H9 (cell line): Measurements from ENCODE around the gene ZNF431. TPM values are rescaled to one million over a fixed set of nuclear protein-coding genes. Genes with fewer than 3 reads are reported as not detected.
"Not testable (repeated sequence)": the region's sequence is repeated elsewhere in the genome, so short reads cannot be mapped to it uniquely, and the experiment has no call there.

Experiments used
- DNase-seq: peaks from one replicate; pipeline ENCODE4 v3.0.0-alpha.2; 2017
- H2AFZ ChIP-seq: one replicate; pipeline ENCODE4 v1.6.1; 2013; ENCODE audit warnings: mild to moderate bottlenecking, low read length, control low read depth, moderate library complexity
- H2AK5ac ChIP-seq: 2 replicates; pipeline ENCODE4 v1.6.1; 2013; ENCODE audit warnings: low read length, control low read depth, mixed read lengths; ENCODE audit not compliant: insufficient read length
- H2BK120ac ChIP-seq: one replicate; pipeline ENCODE4 v1.6.1; 2013; ENCODE audit warnings: low read depth, mild to moderate bottlenecking, low read length, control low read depth, inconsistent platforms; ENCODE audit not compliant: poor library complexity, severe bottlenecking
- H2BK12ac ChIP-seq: 2 replicates; pipeline ENCODE4 v1.6.1; 2013; ENCODE audit warnings: low read length, control low read depth, mixed read lengths, low read depth; ENCODE audit not compliant: insufficient read length
- H2BK15ac ChIP-seq: 2 replicates; pipeline ENCODE4 v1.6.1; 2013; ENCODE audit warnings: low read depth, low read length, control low read depth
- H2BK20ac ChIP-seq: one replicate; pipeline ENCODE4 v1.6.1; 2013; ENCODE audit warnings: low read depth, mild to moderate bottlenecking, low read length, control low read depth, inconsistent platforms; ENCODE audit not compliant: poor library complexity, severe bottlenecking
- H2BK5ac ChIP-seq: 2 replicates; pipeline ENCODE4 v1.6.1; 2013; ENCODE audit warnings: low read length, control low read depth, mixed read lengths; ENCODE audit not compliant: insufficient read length
- H3K14ac ChIP-seq: 2 replicates; pipeline ENCODE4 v1.6.1; 2013; ENCODE audit warnings: low read length, control low read depth; ENCODE audit not compliant: insufficient read depth
- H3K18ac ChIP-seq: 2 replicates; pipeline ENCODE4 v1.6.1; 2013; ENCODE audit warnings: low read depth, mild to moderate bottlenecking, mixed read lengths, low read length, control low read depth; ENCODE audit not compliant: insufficient read length
- H3K23ac ChIP-seq: 2 replicates; pipeline ENCODE4 v1.6.1; 2013; ENCODE audit warnings: low read length, control low read depth, mixed read lengths, low read depth; ENCODE audit not compliant: insufficient read length
- H3K23me2 ChIP-seq: 2 replicates; pipeline ENCODE4 v1.6.1; 2013; ENCODE audit warnings: low read depth, mild to moderate bottlenecking, mixed read lengths, low read length, control low read depth; ENCODE audit not compliant: insufficient read length, poor library complexity, severe bottlenecking
- H3K27ac ChIP-seq: 2 replicates; pipeline ENCODE4 v1.5.1; 2013; ENCODE audit warnings: low read length, control low read depth, mixed read lengths, low read depth; ENCODE audit not compliant: insufficient read length
- H3K27me3 ChIP-seq: 2 replicates; pipeline ENCODE4 v1.6.1; 2013; ENCODE audit warnings: low read length, control low read depth, inconsistent platforms; ENCODE audit not compliant: insufficient read depth
- H3K4ac ChIP-seq: 2 replicates; pipeline ENCODE4 v1.6.1; 2013; ENCODE audit warnings: low read depth, mild to moderate bottlenecking, control low read depth, inconsistent platforms, low read length, moderate library complexity
- H3K4me1 ChIP-seq: 2 replicates; pipeline ENCODE4 v1.6.1; 2013; ENCODE audit warnings: low read length, control low read depth, inconsistent platforms; ENCODE audit not compliant: insufficient read depth
- H3K4me2 ChIP-seq: 2 replicates; pipeline ENCODE4 v1.6.1; 2013; ENCODE audit warnings: low read length, control low read depth, mixed read lengths; ENCODE audit not compliant: insufficient read length, insufficient read depth
- H3K56ac ChIP-seq: 2 replicates; pipeline ENCODE4 v1.6.1; 2013; ENCODE audit warnings: low read depth, mild to moderate bottlenecking, mixed read lengths, low read length, control low read depth; ENCODE audit not compliant: insufficient read length
- H3K79me1 ChIP-seq: 2 replicates; pipeline ENCODE4 v1.6.1; 2013; ENCODE audit warnings: low read depth, mild to moderate bottlenecking, moderate library complexity, low read length, control low read depth, inconsistent platforms; ENCODE audit not compliant: insufficient read depth, poor library complexity, severe bottlenecking
- H3K79me2 ChIP-seq: 2 replicates; pipeline ENCODE4 v1.6.1; 2013; ENCODE audit warnings: low read length, control low read depth, inconsistent platforms; ENCODE audit not compliant: insufficient read depth
- H3K9ac ChIP-seq: 2 replicates; pipeline ENCODE4 v1.6.1; 2013; ENCODE audit warnings: low read length, control low read depth, mixed read lengths; ENCODE audit not compliant: insufficient read length; ENCODE audit errors: extremely low read depth
- H3K9me3 ChIP-seq: one replicate; pipeline ENCODE4 v1.6.1; 2013; ENCODE audit warnings: low read depth, low read length, inconsistent platforms; ENCODE audit not compliant: control insufficient read depth
- H3T11ph ChIP-seq: one replicate; pipeline ENCODE4 v1.6.1; 2013; ENCODE audit warnings: mild to moderate bottlenecking, low read length, control low read depth, inconsistent platforms
- H4K20me1 ChIP-seq: one replicate; pipeline ENCODE4 v1.6.1; 2013; ENCODE audit not compliant: control insufficient read depth, insufficient read length, insufficient read depth
- H4K5ac ChIP-seq: 2 replicates; pipeline ENCODE4 v1.6.1; 2013; ENCODE audit warnings: low read depth, mild to moderate bottlenecking, mixed read lengths, low read length, control low read depth; ENCODE audit not compliant: insufficient read length
- H4K8ac ChIP-seq: replicated peaks from 2 replicates; pipeline ENCODE4 v1.6.1; 2013; ENCODE audit warnings: low read length, control low read depth, mixed read lengths, low read depth; ENCODE audit not compliant: insufficient read length
- H4K91ac ChIP-seq: 2 replicates; pipeline ENCODE4 v1.6.1; 2013; ENCODE audit warnings: low read depth, mild to moderate bottlenecking, moderate library complexity, mixed read lengths, low read length, control low read depth; ENCODE audit not compliant: insufficient read length
- H3K27ac Mint-ChIP-seq, 3 experiments: 2 replicates in 2 of 3; 3 replicates in 1 of 3; pipeline ENCODE4 v1.8.0; 2020 to 2021; ENCODE audit warnings: mixed read lengths in 3 of 3, mild to moderate bottlenecking in 1 of 3, moderate library complexity in 1 of 3
- H3K27me3 Mint-ChIP-seq: 2 replicates; pipeline ENCODE4 v1.8.0; 2021; ENCODE audit warnings: low read depth, mild to moderate bottlenecking, moderate library complexity, mixed read lengths
- H3K36me3 Mint-ChIP-seq, 3 experiments: 2 replicates in 2 of 3; 3 replicates in 1 of 3; pipeline ENCODE4 v1.8.0; 2020 to 2021; ENCODE audit warnings: low read depth in 3 of 3, mixed read lengths in 3 of 3; ENCODE audit not compliant: insufficient read depth in 1 of 3
- H3K4me1 Mint-ChIP-seq, 2 experiments: 2 replicates each; pipeline ENCODE4 v1.8.0; 2020; ENCODE audit warnings: mixed read lengths in 2 of 2
- H3K4me3 Mint-ChIP-seq, 2 experiments: 2 replicates in 1 of 2; 3 replicates in 1 of 2; pipeline ENCODE4 v1.8.0; 2020 to 2021; ENCODE audit warnings: mild to moderate bottlenecking in 2 of 2, mixed read lengths in 2 of 2, moderate library complexity in 1 of 2
- H3K9me3 Mint-ChIP-seq, 2 experiments: 2 replicates in 1 of 2; 3 replicates in 1 of 2; pipeline ENCODE4 v1.8.0; 2020; ENCODE audit warnings: mild to moderate bottlenecking in 2 of 2, mixed read lengths in 2 of 2, moderate library complexity in 1 of 2
- CTCF ChIP-seq: fragments of 200-600 bp; sonication (generic); conservative IDR thresholded peaks from 3 replicates; pipeline ENCODE4 v1.8.0; 2021; ENCODE audit warnings: antibody characterized with exemption, mild to moderate bottlenecking
- WGBS: extraction: QIAGEN DNeasy Blood & Tissue Kit; methylation state at CpG from one replicate; pipeline ENCODE4 v1.1.7; 2013; ENCODE audit warnings: missing lambda C conversion rate, low lambda C conversion rate, mixed read lengths; ENCODE audit not compliant: insufficient read length; ENCODE audit errors: extremely low coverage; 5-methylcytosine and 5-hydroxymethylcytosine counted together
- total RNA-seq: library from RNA; stranded (reverse); gene quantifications from 2 replicates; pipeline ENCODE4 v1.2.1, GENCODE V29; 2021

The ZNF431 gene
- total RNA-seq, 1 experiment from 2014 or later, result 47.4 TPM

- no peak overlapping the region for H4K8ac ChIP-seq
- H4K91ac ChIP-seq, result no peak overlapping the region
- DNase-seq, result no peak
- no peak overlapping the region for H2BK15ac ChIP-seq
- no peaks in the 10 kb centered on the region for H3K27me3 ChIP-seq
- H3K79me1 ChIP-seq, result no peaks in the 10 kb centered on the region
- peaks cover 2% of the 10 kb centered on the region; the same call in 1 of the 2 replicates for H3K79me2 ChIP-seq
- H3K14ac ChIP-seq, result no peak overlapping the region
- Mint-ChIP-seq H3K27ac (no peak overlapping the region), H3K4me1 (peaks cover 11 to 23% of the 10 kb centered on the region in 2 experiments; a peak in 3 of 4 replicates), H3K9me3 (peaks cover 5 to 9% of the 10 kb centered on the region in 2 experiments), H3K27me3 (peaks cover 9% of the 10 kb centered on the region; the same call in 1 of the 2 replicates), H3K36me3 (peaks cover 0 to 8% (median 7%) of the 10 kb centered on the region in 3 experiments; a peak in 5 of 7 replicates), H3K4me3 (no peak overlapping the region)
- no peak overlapping the region for H3K23ac ChIP-seq
- no peak overlapping the region for H3K4me2 ChIP-seq
- H3K56ac ChIP-seq, result no peak overlapping the region
- H2BK5ac ChIP-seq, result no peak overlapping the region
- no peaks in the 10 kb centered on the region for H4K20me1 ChIP-seq
- no peak for TF ChIP-seq CTCF
- no peaks in the 10 kb centered on the region for H3K4me1 ChIP-seq
- H3K4ac ChIP-seq, result no peak overlapping the region
- no peak overlapping the region for H3K27ac ChIP-seq
- no peak overlapping the region for H2BK120ac ChIP-seq
- no peak overlapping the region for H2BK20ac ChIP-seq
- no peak overlapping the region for H4K5ac ChIP-seq
- H3T11ph ChIP-seq, result no peak overlapping the region
- no peaks in the 10 kb centered on the region for H3K9me3 ChIP-seq
- no peak overlapping the region for H2AFZ ChIP-seq
- no peak overlapping the region for H2BK12ac ChIP-seq
- H2AK5ac ChIP-seq, result no peak overlapping the region
- H3K23me2 ChIP-seq, result peaks cover 4% of the 10 kb centered on the region
- no peak overlapping the region for H3K9ac ChIP-seq
- no peak overlapping the region for H3K18ac ChIP-seq
Observed at GRCh38 chr19:21138130-21138529, 3.7 kb upstream of the ZNF431 start.

- not testable (repeated sequence) for H3K27ac Mint-ChIP-seq, DNase-seq, H3K79me1 ChIP-seq, H3K4me2 ChIP-seq, H3K14ac ChIP-seq, H2BK120ac ChIP-seq, H3K4me1 ChIP-seq, H4K5ac ChIP-seq, H2AK5ac ChIP-seq, H3K23me2 ChIP-seq, H3K27me3 Mint-ChIP-seq, H2BK20ac ChIP-seq, H3K4ac ChIP-seq, H3K27me3 ChIP-seq, H3K23ac ChIP-seq, H2BK5ac ChIP-seq, H4K91ac ChIP-seq, H3K79me2 ChIP-seq, H3K9ac ChIP-seq, H4K8ac ChIP-seq, H3K27ac ChIP-seq, H2BK12ac ChIP-seq, H3K4me3 Mint-ChIP-seq, H2BK15ac ChIP-seq, H2AFZ ChIP-seq, H3K18ac ChIP-seq, H3K9me3 ChIP-seq, H4K20me1 ChIP-seq, H3K56ac ChIP-seq, H3T11ph ChIP-seq
- Mint-ChIP-seq H3K4me1 (peaks cover 9 to 15% of the 10 kb centered on the region in 2 experiments), H3K36me3 (peaks cover 29 to 34% (median 29%) of the 10 kb centered on the region in 3 experiments), H3K9me3 (peaks cover 5 to 26% of the 10 kb centered on the region in 2 experiments; a peak in 4 of 5 replicates)
- WGBS, result no CpG with 5 or more reads among the region's 1 CpG
Observed at GRCh38 chr19:21141006-21141405, 834 bp upstream of the ZNF431 start.
